HS-5 (cell line): ENCODE data around the gene PIP4K2C.
"Not testable (repeated sequence)": the region's sequence is repeated elsewhere in the genome, so short reads cannot be mapped to it uniquely, and the experiment has no call there.

Source experiments
- DNase-seq: peaks from one replicate; pipeline ENCODE4 v3.0.0-alpha.2; 2012; ENCODE audit warnings: low read depth

The PIP4K2C gene

GRCh38 chr12:57560516-57560915 lies 30.5 kb upstream of the PIP4K2C start:
- DNase-seq, result no peak

- DNase-seq, result not testable (repeated sequence)
These were observed 29.9 kb upstream of the PIP4K2C start for GRCh38 chr12:57561117-57561516.

DNA sequence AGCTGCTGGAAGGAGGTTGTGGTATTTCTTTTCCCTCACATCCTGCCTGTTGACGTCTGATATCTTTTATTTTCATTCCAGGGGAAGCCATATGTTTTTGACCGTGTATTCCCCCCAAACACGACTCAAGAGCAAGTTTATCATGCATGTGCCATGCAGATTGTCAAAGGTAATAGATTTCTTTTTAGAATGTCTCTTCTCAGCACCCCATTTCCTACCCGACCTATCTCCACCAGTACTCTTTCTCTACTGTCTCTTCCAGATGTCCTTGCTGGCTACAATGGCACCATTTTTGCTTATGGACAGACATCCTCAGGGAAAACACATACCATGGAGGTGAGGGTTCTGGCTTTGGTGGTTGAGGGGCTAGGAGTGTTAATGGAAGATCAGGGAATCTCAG lies 27.6 kb upstream of the PIP4K2C start:
- DNase-seq, result no peak

- DNase-seq, result no peak
These were observed 26.7 kb upstream of the PIP4K2C start for GRCh38 chr12:57564178-57564740.

DNA sequence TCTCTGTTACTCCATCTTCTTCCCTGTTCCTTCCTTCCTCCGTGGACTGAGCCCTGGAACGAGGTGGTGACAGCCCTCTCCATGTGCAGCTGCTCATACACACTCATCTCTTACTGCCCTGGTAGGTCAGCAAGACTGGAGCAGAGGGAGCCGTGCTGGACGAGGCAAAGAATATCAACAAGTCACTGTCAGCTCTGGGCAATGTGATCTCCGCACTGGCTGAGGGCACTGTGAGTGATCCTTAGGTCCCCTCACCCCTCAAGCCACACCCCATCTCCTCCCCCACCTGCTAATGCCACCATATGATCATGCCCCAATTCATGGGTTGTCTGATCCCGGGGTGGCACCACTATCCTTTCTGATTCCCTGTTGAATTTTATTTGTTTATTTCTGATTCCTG lies 22.2 kb upstream of the PIP4K2C start:
- DNase-seq, result no peak

DNA sequence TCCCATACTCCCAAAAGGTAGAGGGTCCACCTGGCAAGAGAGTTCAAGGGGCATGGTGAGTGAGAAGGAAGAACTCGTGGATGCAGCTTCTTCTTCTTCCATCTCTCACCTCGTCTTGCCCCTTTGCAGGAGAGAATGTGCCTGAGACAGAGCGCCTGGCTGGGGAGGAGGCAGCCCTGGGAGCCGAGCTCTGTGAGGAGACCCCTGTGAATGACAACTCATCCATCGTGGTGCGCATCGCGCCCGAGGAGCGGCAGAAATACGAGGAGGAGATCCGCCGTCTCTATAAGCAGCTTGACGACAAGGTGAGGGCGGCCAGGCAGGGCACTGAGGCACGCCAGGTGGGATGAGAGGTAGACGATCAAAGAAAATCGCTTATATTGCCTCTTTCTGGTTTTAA lies 21.1 kb upstream of the PIP4K2C start:
- DNase-seq, result no peak

- not testable (repeated sequence) for DNase-seq
These were observed 20.6 kb upstream of the PIP4K2C start for GRCh38 chr12:57570438-57570837.

DNA sequence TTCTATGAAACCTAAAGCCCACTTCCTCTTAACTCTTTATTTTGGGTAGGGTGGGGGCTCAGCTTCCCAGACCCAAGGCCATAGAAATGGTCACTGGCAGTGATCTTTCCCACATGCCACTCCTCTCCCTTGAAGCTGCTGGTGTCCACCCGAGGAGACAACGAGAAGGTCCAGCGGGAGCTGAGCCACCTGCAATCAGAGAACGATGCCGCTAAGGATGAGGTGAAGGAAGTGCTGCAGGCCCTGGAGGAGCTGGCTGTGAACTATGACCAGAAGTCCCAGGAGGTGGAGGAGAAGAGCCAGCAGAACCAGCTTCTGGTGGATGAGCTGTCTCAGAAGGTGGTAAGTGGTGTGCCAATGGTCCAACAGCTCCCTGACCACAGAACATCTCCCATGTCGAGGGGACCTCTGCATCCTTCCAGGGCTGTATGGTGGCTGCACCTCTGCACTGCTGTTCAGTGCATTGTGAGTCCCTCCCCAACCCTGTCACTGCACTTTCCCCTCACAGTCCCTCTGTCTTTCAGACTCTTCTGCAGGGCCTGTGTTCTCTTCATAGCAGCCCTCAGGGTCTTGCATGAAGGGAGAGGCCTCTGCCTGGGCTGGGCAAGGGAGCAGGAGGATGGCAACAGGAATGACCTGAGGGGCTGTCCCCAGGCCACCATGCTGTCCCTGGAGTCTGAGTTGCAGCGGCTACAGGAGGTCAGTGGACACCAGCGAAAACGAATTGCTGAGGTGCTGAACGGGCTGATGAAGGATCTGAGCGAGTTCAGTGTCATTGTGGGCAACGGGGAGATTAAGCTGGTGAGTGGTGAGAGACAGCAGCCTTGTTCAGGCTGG lies 18.8 kb upstream of the PIP4K2C start:
- DNase-seq, result no peak

GRCh38 chr12:57574795-57575194 lies 16.2 kb upstream of the PIP4K2C start:
- no peak for DNase-seq

- DNase-seq, result no peak
These were observed 15.0 kb upstream of the PIP4K2C start for GRCh38 chr12:57575771-57576612.

DNA sequence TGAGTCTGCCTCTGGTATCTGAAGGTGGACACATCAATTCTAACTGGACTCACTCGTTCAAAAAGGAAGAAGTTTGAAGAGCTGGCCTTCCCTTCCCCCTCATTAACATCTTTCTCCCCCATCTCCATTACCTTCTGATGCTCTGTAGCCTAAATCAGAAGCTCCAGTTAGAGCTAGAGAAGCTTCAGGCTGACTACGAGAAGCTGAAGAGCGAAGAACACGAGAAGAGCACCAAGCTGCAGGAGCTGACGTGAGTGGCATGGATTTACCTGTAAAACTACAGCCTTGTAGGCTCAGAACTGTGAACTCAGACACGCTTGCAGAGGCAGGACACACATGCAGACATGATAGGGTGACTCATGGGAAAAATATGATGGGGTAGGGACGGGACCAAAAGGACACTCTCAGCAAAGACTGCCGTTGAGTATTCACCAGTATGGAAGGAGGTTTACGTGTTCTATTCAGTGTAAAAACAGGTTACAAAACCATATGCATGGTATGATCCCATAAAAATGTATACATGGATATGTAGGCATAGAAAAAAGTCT lies 14.3 kb upstream of the PIP4K2C start:
- DNase-seq, result no peak

DNA sequence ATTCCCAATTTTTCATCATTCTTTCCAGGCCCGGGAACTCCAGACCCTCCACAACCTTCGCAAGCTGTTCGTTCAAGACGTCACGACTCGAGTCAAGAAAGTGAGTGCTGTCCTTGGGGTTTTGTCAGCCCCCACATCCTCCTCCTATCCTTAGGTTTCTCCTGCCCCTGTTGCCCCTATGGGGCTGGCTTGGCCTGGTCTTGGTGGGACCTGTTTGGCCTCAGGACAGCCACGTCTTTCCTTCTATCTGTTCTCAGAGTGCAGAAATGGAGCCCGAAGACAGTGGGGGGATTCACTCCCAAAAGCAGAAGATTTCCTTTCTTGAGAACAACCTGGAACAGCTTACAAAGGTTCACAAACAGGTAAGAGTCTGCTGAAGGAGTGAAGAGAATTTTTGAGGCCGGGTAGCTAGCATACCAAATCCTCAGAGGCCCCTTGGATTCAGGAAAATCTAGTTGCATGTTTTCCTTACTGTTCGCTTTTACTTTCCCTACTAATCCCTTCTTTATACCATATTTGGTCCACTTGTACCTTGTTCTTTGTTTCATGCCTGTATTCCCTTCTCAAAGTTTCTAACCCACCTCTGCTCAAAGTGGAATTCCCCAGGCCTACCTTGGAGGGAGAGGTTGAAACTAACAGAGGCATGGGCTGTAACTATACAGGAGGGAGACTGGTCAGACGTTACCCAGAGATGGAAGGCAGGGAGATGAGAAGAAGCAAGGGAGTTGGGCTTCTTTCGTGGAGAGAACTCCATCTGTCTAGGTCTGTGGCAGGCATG lies 12.8 kb upstream of the PIP4K2C start:
- no peak for DNase-seq

DNA sequence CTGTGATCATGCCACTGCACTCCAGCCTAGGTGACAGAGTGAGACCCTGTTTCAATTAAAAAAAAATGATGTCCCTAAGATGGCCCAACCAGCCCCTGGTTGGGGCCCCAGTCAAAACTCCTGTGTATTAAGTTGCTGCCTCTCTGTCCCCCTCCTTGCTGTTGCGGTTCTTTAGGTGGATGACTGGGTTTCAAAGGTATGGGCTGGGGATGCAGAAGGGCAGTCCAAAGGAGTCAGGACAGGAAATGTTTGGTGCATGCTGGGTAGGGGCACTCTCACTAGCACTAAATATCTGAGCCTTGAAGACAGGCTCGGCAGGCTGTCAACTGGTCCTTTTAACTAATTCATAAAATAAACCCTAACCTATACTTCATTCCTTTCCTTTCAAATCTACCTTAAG lies 12.0 kb upstream of the PIP4K2C start:
- DNase-seq, result no peak

- DNase-seq, result no peak
These were observed 11.1 kb upstream of the PIP4K2C start for GRCh38 chr12:57579677-57580465.

GRCh38 chr12:57580466-57580795 lies 10.6 kb upstream of the PIP4K2C start:
- DNase-seq, result no peak

DNA sequence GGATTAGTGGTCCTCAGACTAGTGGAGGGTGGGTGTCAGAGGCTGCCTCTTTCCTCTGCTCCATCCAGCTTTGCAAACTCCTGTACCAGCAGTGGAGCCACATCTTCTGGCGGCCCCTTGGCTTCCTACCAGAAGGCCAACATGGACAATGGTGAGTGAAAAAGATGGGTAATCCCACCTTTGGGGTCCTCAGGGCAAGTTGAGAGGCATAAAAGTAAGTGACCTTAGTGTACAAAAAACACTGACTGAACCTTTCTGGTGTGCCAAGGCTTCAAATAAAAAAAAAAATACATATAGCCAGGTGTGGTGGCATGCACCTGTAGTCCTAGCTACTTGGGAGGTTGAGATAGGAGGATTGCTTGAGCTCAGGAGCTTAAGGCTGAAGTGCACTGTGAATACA lies 9.2 kb upstream of the PIP4K2C start:
- DNase-seq, result no peak

DNA sequence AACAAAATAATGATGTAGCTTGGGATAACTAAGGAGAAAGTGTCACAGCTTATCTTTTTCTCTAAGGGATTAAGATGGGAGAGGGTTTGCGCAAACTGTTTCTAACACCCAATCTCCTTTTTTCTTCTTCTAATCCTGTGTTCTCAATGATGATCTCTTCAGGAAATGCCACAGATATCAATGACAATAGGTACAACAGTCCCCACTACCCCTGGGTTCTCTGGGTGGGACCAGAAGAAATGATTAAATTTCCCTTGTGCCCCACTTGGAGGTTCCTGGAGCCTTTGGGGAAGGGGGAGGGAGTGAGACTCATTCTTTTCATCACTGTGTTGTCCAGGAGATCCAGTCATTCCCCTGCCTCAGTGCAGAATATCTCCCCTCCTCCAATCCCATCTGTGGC lies 8.6 kb upstream of the PIP4K2C start:
- DNase-seq, result no peak

DNA sequence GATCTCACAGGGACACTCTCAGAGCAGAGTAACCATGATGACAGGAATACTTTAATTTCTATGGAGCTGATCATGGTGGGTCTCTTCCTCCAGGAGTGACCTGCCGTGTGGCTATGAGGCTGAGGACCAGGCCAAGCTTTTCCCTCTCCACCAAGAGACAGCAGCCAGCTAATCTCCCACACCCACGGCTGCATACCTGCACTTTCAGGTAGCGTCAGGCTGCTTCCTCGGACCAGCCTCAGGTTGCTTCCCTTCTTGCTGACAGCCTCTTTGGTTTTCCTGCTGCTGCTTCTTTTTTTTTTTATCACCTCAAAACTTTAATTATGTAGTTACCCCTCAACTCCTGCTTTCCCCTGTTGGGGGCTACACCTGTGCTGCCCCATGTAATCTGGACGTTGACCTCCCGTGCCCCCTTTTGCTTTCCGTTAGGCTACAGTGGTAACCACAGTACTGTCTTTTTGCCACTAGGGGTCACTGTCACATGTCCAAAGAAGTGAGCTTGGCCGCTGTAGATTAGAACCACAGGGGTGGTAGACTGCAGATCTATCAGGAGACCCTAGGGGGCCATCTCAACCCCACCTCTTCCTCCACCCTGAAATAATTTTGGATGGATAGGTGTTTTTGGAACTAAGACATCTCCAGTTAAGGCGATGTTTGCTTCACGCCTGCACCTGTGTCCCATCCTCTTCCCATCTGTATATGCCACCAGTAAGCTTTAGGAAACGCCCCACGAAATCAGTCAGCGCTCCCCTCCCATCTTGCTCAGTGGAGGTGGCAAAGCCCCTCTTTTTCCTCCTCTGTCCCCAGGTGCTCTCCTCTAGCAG lies 7.8 kb upstream of the PIP4K2C start:
- DNase-seq, result no peak

DNA sequence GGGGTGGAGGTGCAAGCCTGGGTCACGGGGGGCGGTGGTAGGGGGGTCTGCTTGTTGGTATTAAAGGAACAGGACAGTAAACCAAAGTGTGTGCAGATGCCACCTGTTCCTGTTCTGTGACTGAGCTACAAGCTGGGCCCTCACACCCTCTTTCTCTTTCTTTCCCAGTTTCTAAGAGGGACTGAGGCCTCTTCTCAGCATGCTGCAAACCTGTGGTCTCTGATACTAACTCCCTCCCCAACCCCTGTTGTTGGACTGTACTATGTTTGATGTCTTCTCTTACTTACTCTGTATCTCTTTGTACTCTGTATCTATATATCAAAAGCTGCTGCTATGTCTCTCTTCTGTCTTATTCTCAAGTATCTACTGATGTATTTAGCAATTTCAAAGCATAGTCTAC lies 6.9 kb upstream of the PIP4K2C start:
- no peak for DNase-seq

DNA sequence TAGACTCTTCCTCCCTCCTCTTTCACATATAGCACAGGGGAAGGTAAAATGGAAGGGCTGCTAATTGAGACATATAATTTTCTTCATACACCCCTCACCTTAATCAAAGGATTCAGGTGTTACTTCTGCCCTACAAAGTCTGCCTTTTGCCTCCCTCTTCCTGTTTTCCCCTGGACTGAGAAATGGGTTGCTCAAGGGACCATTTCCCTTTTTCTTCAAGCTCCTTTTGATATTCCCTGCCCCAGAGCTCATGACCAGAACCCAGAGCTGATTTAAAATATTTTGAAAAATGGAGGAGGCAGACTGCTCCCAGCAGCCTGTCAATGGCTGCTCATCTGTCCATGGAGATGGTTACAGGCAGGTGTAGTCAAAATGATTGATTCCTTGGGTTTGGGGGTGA lies 6.3 kb upstream of the PIP4K2C start:
- no peak for DNase-seq
